Trophoblast cell (in vitro differentiated cells and primary cell): Measurements from ENCODE around the gene RNF187.
"Not testable (repeated sequence)": the region's sequence is repeated elsewhere in the genome, so short reads cannot be mapped to it uniquely, and the experiment has no call there.

Experiments used
- DNase-seq, 2 donors: peaks; one replicate each; pipeline ENCODE4 v3.0.0-alpha.2; 2016
- H2AFZ ChIP-seq: 2 replicates; pipeline ENCODE4 v1.6.1; 2013; ENCODE audit warnings: low read length, moderate library complexity, mild to moderate bottlenecking; ENCODE audit not compliant: insufficient read depth, poor library complexity
- H2AK5ac ChIP-seq: 2 replicates; pipeline ENCODE4 v1.6.1; 2013; ENCODE audit warnings: mild to moderate bottlenecking, low read length
- H2BK120ac ChIP-seq: 2 replicates; pipeline ENCODE4 v1.6.1; 2013; ENCODE audit warnings: low read length, mild to moderate bottlenecking, moderate library complexity; ENCODE audit not compliant: insufficient read depth, poor library complexity
- H2BK12ac ChIP-seq: 2 replicates; pipeline ENCODE4 v1.6.1; 2013; ENCODE audit warnings: mild to moderate bottlenecking, low read length, moderate library complexity
- H2BK5ac ChIP-seq: 2 replicates; pipeline ENCODE4 v1.6.1; 2013; ENCODE audit warnings: low read length, low read depth, moderate library complexity, mild to moderate bottlenecking; ENCODE audit not compliant: poor library complexity
- H3K14ac ChIP-seq: 2 replicates; pipeline ENCODE4 v1.6.1; 2013; ENCODE audit warnings: mild to moderate bottlenecking, low read length
- H3K18ac ChIP-seq: 2 replicates; pipeline ENCODE4 v1.6.1; 2013; ENCODE audit warnings: mild to moderate bottlenecking, low read length
- H3K23ac ChIP-seq: 2 replicates; pipeline ENCODE4 v1.6.1; 2013; ENCODE audit warnings: low read length
- H3K27ac ChIP-seq: 2 replicates; pipeline ENCODE4 v1.5.1; 2013; ENCODE audit warnings: low read depth, mild to moderate bottlenecking, inconsistent platforms, low read length, moderate library complexity
- H3K27me3 ChIP-seq: 2 replicates; pipeline ENCODE4 v1.6.1; 2013; ENCODE audit warnings: inconsistent platforms, mild to moderate bottlenecking, low read length, moderate library complexity; ENCODE audit not compliant: insufficient read depth
- H3K36me3 ChIP-seq, 2 experiments: 1 replicate in 1 of 2; 2 replicates in 1 of 2; pipeline ENCODE4 v1.6.1; 2013; ENCODE audit warnings: low read length in 2 of 2, mild to moderate bottlenecking in 2 of 2, moderate library complexity in 1 of 2; ENCODE audit not compliant: insufficient read depth in 2 of 2, control insufficient read depth in 1 of 2
- H3K4ac ChIP-seq: 2 replicates; pipeline ENCODE4 v1.6.1; 2013; ENCODE audit warnings: low read depth, mild to moderate bottlenecking, low read length, moderate library complexity
- H3K4me1 ChIP-seq, 2 experiments: 1 replicate in 1 of 2; 2 replicates in 1 of 2; pipeline ENCODE4 v1.6.1; 2013; ENCODE audit warnings: low read length in 2 of 2, mild to moderate bottlenecking in 2 of 2, moderate library complexity in 1 of 2; ENCODE audit not compliant: insufficient read depth in 2 of 2, control insufficient read depth in 1 of 2
- H3K4me2 ChIP-seq: 2 replicates; pipeline ENCODE4 v1.6.1; 2013; ENCODE audit warnings: inconsistent platforms, mild to moderate bottlenecking, low read length, moderate library complexity
- H3K4me3 ChIP-seq: 2 replicates; pipeline ENCODE4 v1.5.1; 2013; ENCODE audit warnings: mild to moderate bottlenecking, low read depth, low read length, inconsistent platforms
- H3K79me1 ChIP-seq: one replicate; pipeline ENCODE4 v1.6.1; 2013; ENCODE audit warnings: low read length
- H3K79me2 ChIP-seq: 2 replicates; pipeline ENCODE4 v1.6.1; 2013; ENCODE audit warnings: low read length, mild to moderate bottlenecking; ENCODE audit not compliant: control insufficient read depth, insufficient read depth, poor library complexity
- H3K9ac ChIP-seq: 2 replicates; pipeline ENCODE4 v1.6.1; 2013; ENCODE audit warnings: mild to moderate bottlenecking, low read length
- H3K9me3 ChIP-seq: 2 replicates; pipeline ENCODE4 v1.6.1; 2013; ENCODE audit warnings: low read depth, mild to moderate bottlenecking, control low read depth, inconsistent platforms, low read length; ENCODE audit not compliant: insufficient read depth
- H4K12ac ChIP-seq: 2 replicates; pipeline ENCODE4 v1.6.1; 2013; ENCODE audit warnings: low read depth, mild to moderate bottlenecking, low read length, moderate library complexity
- H4K8ac ChIP-seq: 2 replicates; pipeline ENCODE4 v1.6.1; 2013; ENCODE audit warnings: low read depth, mild to moderate bottlenecking, low read length, moderate library complexity
- H4K91ac ChIP-seq: one replicate; pipeline ENCODE4 v1.6.1; 2013; ENCODE audit warnings: low read depth, mild to moderate bottlenecking, low read length, moderate library complexity
- WGBS: extraction: QIAGEN DNeasy Blood & Tissue Kit; methylation state at CpG from one replicate; pipeline ENCODE4 v1.1.7; 2013; ENCODE audit warnings: missing lambda C conversion rate; ENCODE audit not compliant: insufficient read length, insufficient coverage; ENCODE audit errors: extremely low coverage; 5-methylcytosine and 5-hydroxymethylcytosine counted together

Gene RNF187

GRCh38 chr1:228505944-228506343, 18.8 kb downstream of the RNF187 start:
- not testable (repeated sequence) for H3K36me3 ChIP-seq, H3K4me1 ChIP-seq, H2BK120ac ChIP-seq, H2AFZ ChIP-seq, H4K91ac ChIP-seq, H3K79me2 ChIP-seq, H3K4ac ChIP-seq, H3K27me3 ChIP-seq, H3K79me1 ChIP-seq, H3K14ac ChIP-seq, H3K9ac ChIP-seq, H3K4me2 ChIP-seq, H4K8ac ChIP-seq, H3K9me3 ChIP-seq, H2BK12ac ChIP-seq, H2AK5ac ChIP-seq, H3K27ac ChIP-seq, H3K4me3 ChIP-seq, DNase-seq, H2BK5ac ChIP-seq, H4K12ac ChIP-seq, H3K23ac ChIP-seq, H3K18ac ChIP-seq
- no CpG with 5 or more reads among the region's 11 CpGs for whole genome bisulfite sequencing

GRCh38 chr1:228507961-228508652, 20.9 kb downstream of the RNF187 start:
- H4K12ac ChIP-seq, result no peak overlapping the region
- no peaks in the 10 kb centered on the region for H3K79me2 ChIP-seq
- H2BK120ac ChIP-seq, result no peak overlapping the region
- H3K27ac ChIP-seq, result no peak overlapping the region
- no peak overlapping the region for H2BK12ac ChIP-seq
- H3K36me3 ChIP-seq, result no peaks in the 10 kb centered on the region
- H3K14ac ChIP-seq, result no peak overlapping the region
- H3K4me1 ChIP-seq, result no peaks in the 10 kb centered on the region
- H4K91ac ChIP-seq, result no peak overlapping the region
- H3K79me1 ChIP-seq, result no peaks in the 10 kb centered on the region
- H2AFZ ChIP-seq, result no peak overlapping the region
- H3K18ac ChIP-seq, result no peak overlapping the region
- no peak overlapping the region for H3K9ac ChIP-seq
- no peaks in the 10 kb centered on the region for H3K27me3 ChIP-seq
- no peak overlapping the region for H2BK5ac ChIP-seq
- peaks cover 8% of the 10 kb centered on the region for H3K9me3 ChIP-seq
- no peak overlapping the region for H4K8ac ChIP-seq
- H3K4ac ChIP-seq, result no peak overlapping the region
- DNase-seq, result no peak
- no peak overlapping the region for H3K4me3 ChIP-seq
- H3K23ac ChIP-seq, result no peak overlapping the region
- H3K4me2 ChIP-seq, result no peak overlapping the region
- no peak overlapping the region for H2AK5ac ChIP-seq
- WGBS, result no CpG with 5 or more reads among the region's 9 CpGs

- Histone ChIP-seq H3K14ac (no peak overlapping the region), H3K23ac (no peak overlapping the region), H3K27ac (no peak overlapping the region), H3K4me1 (no peaks in the 10 kb centered on the region), H3K4me3 (no peak overlapping the region), H3K9ac (no peak overlapping the region), H3K36me3 (no peaks in the 10 kb centered on the region), H3K18ac (no peak overlapping the region), H2AK5ac (no peak overlapping the region), H2BK12ac (no peak overlapping the region), H2AFZ (no peak overlapping the region), H3K79me1 (no peaks in the 10 kb centered on the region), H2BK5ac (no peak overlapping the region), H4K8ac (no peak overlapping the region), H2BK120ac (no peak overlapping the region), H4K12ac (no peak overlapping the region), H3K4ac (no peak overlapping the region), H4K91ac (no peak overlapping the region), H3K27me3 (no peaks in the 10 kb centered on the region), H3K4me2 (no peak overlapping the region), H3K79me2 (no peaks in the 10 kb centered on the region), H3K9me3 (peaks cover 8% of the 10 kb centered on the region)
- DNase-seq, result no peak
- no CpG with 5 or more reads among the region's 6 CpGs for WGBS
Measured at GRCh38 chr1:228508840-228509415, 21.7 kb downstream of the RNF187 start.

DNA sequence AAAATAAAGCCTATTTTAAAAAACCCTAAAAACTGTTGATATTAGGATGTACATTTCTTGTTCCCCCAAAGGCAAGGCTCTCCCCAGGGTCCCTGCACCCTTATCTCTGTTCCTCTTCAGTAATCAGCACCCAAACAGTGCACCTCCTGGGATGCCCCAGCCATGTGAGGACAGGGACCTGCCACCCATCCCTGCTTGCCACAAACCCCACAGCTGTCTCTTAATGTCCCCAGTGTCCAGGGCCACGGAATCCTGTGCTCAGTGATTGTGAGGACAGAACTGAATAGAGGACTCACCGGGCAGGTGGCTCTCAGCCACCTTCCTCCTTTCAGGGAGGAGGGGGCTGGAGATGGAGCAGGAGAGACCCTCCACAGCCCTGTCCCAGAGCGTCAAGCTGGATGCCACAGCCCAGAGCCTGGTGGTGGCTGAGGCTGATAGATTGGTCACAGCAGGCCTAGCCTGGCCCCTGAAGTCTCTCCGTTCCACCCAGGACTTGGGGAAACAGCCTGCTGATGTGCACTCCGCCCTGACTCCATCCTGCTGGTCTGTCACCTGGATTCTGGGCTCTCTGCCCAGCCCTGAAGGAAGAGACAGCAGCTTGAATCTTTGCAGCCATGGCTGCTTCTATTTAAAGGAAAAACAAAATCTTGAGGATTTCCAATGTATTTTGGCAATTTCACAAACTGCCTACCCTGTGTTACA, 23.1 kb downstream of the RNF187 start:
- H3K4me3 ChIP-seq, result no peak overlapping the region
- H2AK5ac ChIP-seq, result no peak overlapping the region
- no peak overlapping the region for H3K18ac ChIP-seq
- H3K9me3 ChIP-seq, result peaks cover 8% of the 10 kb centered on the region
- no peak overlapping the region for H2BK120ac ChIP-seq
- H3K9ac ChIP-seq, result no peak overlapping the region
- no peak overlapping the region for H3K14ac ChIP-seq
- WGBS, result no CpG with 5 or more reads among the region's 5 CpGs
- H2BK12ac ChIP-seq, result no peak overlapping the region
- no peaks in the 10 kb centered on the region for H3K79me2 ChIP-seq
- H2BK5ac ChIP-seq, result no peak overlapping the region
- no peak overlapping the region for H3K27ac ChIP-seq
- no peak for DNase-seq
- H2AFZ ChIP-seq, result no peak overlapping the region
- no peak overlapping the region for H3K4me2 ChIP-seq
- no peaks in the 10 kb centered on the region for H3K79me1 ChIP-seq
- no peak overlapping the region for H3K23ac ChIP-seq
- no peak overlapping the region for H3K4ac ChIP-seq
- no peak overlapping the region for H4K8ac ChIP-seq
- no peaks in the 10 kb centered on the region for H3K36me3 ChIP-seq
- H3K4me1 ChIP-seq, result no peaks in the 10 kb centered on the region
- no peak overlapping the region for H4K12ac ChIP-seq
- no peaks in the 10 kb centered on the region for H3K27me3 ChIP-seq
- no peak overlapping the region for H4K91ac ChIP-seq
